Gastrocnemius medialis (tissue), 4 donors: Measurements from ENCODE around the gene ACSL1. TPM values are rescaled to one million over a fixed set of nuclear protein-coding genes. Genes with fewer than 3 reads are reported as not detected.

Experiments used
- ATAC-seq, 2 donors: fragments of 150-250 bp; one replicate each; pipeline ENCODE4 v1.9.1; 2016
- DNase-seq, 2 donors: peaks; one replicate each; pipeline ENCODE4 v3.0.0-alpha.2; 2019
- H3K27ac ChIP-seq, 4 donors: fragments of 200-600 bp; sonication (generic); 1 replicate in 1 of 4; 2 replicates in 3 of 4; pipeline ENCODE4 v1.5.1; 2016 to 2018; ENCODE audit warnings: mild to moderate bottlenecking in 2 of 4, moderate library complexity in 1 of 4
- H3K27me3 ChIP-seq, 3 donors: fragments of 200-600 bp; sonication (generic) in 2 of 3; 1 replicate in 1 of 3; 2 replicates in 2 of 3; pipeline versions ENCODE4 v1.5.1 to v1.6.0; 2016 to 2019; ENCODE audit warnings: mild to moderate bottlenecking in 1 of 3, moderate library complexity in 1 of 3
- H3K36me3 ChIP-seq, 2 donors: fragments of 200-600 bp; sonication (generic) in 1 of 2; one replicate each; pipeline ENCODE4 v1.5.1; 2017 to 2018
- H3K4me1 ChIP-seq, 2 donors: fragments of 200-600 bp; sonication (generic) in 1 of 2; one replicate each; pipeline ENCODE4 v1.5.1; 2016 to 2017; ENCODE audit warnings: mild to moderate bottlenecking in 2 of 2
- H3K4me3 ChIP-seq, 4 donors: fragments of 200-600 bp; sonication (generic) in 3 of 4; 1 replicate in 1 of 4; 2 replicates in 3 of 4; pipeline ENCODE4 v1.5.1; 2016 to 2019; ENCODE audit warnings: mild to moderate bottlenecking in 2 of 4
- H3K9me3 ChIP-seq, 3 donors: fragments of 200-600 bp; sonication (generic) in 2 of 3; 1 replicate in 1 of 3; 2 replicates in 2 of 3; pipeline ENCODE4 v1.5.1; 2016 to 2019
- POLR2A ChIP-seq, 2 donors: fragments of 450-650 bp; IDR thresholded peaks; one replicate each; pipeline ENCODE4 v1.6.1; 2017; ENCODE audit warnings: antibody characterized with exemption in 2 of 2, mild to moderate bottlenecking in 2 of 2, moderate library complexity in 2 of 2
- in situ Hi-C, 4 donors: fragments of 200-750 bp; cut with MboI; loops; one replicate each; pipeline versions ENCODE4 v1.15.0 to v1.8.0; 2017; ENCODE audit warnings: low sequenced_read_pairs in 4 of 4
- intact Hi-C: fragments of 100-400 bp; cut with DNase I; formaldehyde crosslinking; loops from one replicate; pipeline ENCODE4 v1.15.1; 2023; ENCODE audit warnings: low total_unique reads
- total RNA-seq, 4 donors: library from RNA; depleted of rRNA; stranded (reverse); fragments of >200 nt; gene quantifications; one replicate each; pipeline versions ENCODE4 v1.1.0 to v1.2.3, GENCODE V29; 2016
- TF ChIP-seq, protein P1 (sequence below), 5 experiments: fragments of 450-650 bp in 3 of 5; fragments of 200-600 bp in 2 of 5; sonication (generic) in 2 of 5; IDR thresholded peaks in 4 of 5; conservative IDR thresholded peaks in 1 of 5; 1 replicate in 4 of 5; 2 replicates in 1 of 5; pipeline ENCODE4 v1.5.1; 2016 to 2019; ENCODE audit warnings: antibody characterized with exemption in 5 of 5, mild to moderate bottlenecking in 3 of 5, moderate library complexity in 3 of 5

Gene ACSL1
- total RNA-seq, 4 donors from 2014 or later: 591 to 2,181 (median 1,316) TPM

DNA sequence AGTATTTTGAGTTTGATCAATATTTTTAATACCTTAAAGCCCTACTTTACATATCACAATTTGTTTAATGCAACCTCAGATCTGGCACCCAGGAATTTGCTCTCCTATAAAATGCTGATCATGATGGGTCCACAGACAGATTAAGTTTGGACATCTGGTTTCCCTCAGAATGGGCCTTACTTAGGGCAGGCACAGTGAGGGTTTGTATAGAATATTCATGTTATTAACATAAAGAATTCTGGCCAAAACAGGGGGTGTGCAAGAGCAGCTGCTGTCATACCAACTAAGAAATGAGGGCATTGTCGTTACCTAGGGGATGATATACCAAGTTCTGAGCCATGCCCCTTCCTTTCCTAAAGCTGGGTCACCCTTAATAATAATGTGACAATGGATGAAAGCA lies 54.4 kb downstream of the ACSL1 start:
- in situ Hi-C loops: loop anchor here in 1 of 4 donors (25.0 kb wide), 1 partner anchor 366 kb away; the partner anchor contains the start of gene SLC25A4
- TF ChIP-seq, protein P1, sequence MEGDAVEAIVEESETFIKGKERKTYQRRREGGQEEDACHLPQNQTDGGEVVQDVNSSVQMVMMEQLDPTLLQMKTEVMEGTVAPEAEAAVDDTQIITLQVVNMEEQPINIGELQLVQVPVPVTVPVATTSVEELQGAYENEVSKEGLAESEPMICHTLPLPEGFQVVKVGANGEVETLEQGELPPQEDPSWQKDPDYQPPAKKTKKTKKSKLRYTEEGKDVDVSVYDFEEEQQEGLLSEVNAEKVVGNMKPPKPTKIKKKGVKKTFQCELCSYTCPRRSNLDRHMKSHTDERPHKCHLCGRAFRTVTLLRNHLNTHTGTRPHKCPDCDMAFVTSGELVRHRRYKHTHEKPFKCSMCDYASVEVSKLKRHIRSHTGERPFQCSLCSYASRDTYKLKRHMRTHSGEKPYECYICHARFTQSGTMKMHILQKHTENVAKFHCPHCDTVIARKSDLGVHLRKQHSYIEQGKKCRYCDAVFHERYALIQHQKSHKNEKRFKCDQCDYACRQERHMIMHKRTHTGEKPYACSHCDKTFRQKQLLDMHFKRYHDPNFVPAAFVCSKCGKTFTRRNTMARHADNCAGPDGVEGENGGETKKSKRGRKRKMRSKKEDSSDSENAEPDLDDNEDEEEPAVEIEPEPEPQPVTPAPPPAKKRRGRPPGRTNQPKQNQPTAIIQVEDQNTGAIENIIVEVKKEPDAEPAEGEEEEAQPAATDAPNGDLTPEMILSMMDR (IDR thresholded peaks at IDR 0.05 in 4 of 5, conservative IDR thresholded peaks at IDR 0.05 in 1 of 5): no peak
- no peak for TF ChIP-seq POLR2A (IDR thresholded peaks at IDR 0.05)

DNA sequence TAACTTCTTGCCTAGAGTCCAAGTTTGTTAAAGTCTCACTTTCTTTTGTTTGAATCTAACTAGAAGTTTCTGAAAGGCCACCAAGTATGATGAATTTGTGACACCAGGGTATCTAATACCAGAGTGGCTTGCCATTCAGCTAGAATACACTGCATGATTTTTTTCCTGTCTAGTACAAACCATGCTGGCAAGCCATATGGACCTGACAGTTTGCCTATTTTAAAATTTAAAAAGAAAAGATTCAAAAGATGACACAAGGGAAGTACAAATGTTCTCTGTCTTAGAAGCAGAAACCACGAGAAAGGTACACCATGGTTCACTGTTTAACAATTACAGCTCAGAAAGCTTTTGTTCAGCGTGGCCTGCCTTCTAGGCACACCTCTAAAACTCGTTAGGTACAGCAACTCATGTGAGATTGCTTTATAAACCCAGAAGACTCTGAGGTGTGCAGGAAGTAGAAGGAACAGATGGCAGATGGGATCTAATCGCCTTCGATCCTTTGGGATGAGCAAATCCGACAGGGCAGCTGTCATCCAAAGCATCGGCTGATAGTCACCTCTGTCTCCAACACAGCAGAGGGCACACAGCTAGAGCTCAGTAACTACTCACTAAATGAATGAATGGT lies 56.5 kb downstream of the ACSL1 start:
- peak overlapping the region in 3 of 4 donors; percentile 33 to 83 (median 48) for H3K27ac ChIP-seq
- in situ Hi-C loops: loop anchor here in 1 of 4 donors (25.0 kb wide), 1 partner anchor 368 kb away; the partner anchor contains the start of gene SLC25A4
- DNase-seq: no peak
- ATAC-seq: no peak
- H3K9me3 ChIP-seq: no peaks in the 10 kb centered on the region
- TF ChIP-seq POLR2A (IDR thresholded peaks at IDR 0.05): no peak
- TF ChIP-seq, protein P1 (IDR thresholded peaks at IDR 0.05 in 4 of 5, conservative IDR thresholded peaks at IDR 0.05 in 1 of 5): no peak
- peaks cover 23 to 38% of the 10 kb centered on the region in 2 donors for H3K4me1 ChIP-seq
- intact Hi-C loops: loop anchor here (2.0 kb wide), 1 partner anchor 16 kb away; no protein-coding TSS in a partner anchor
- no peak overlapping the region for H3K4me3 ChIP-seq
- H3K36me3 ChIP-seq: peaks cover 13 to 100% of the 10 kb centered on the region in 2 donors
- H3K27me3 ChIP-seq: no peaks in the 10 kb centered on the region

More for the DNA sequence above, 54.4 kb downstream of the ACSL1 start:
- ATAC-seq: no peak
- intact Hi-C loops: no loop called here
- no peak for DNase-seq
- Histone ChIP-seq H3K27ac (peak overlapping the region in 1 of 4 donors; percentile 15), H3K4me3 (no peak overlapping the region), H3K4me1 (peaks cover 1 to 18% of the 10 kb centered on the region in 2 donors), H3K36me3 (peaks cover 12 to 100% of the 10 kb centered on the region in 2 donors), H3K27me3 (no peaks in the 10 kb centered on the region), H3K9me3 (no peaks in the 10 kb centered on the region)

DNA sequence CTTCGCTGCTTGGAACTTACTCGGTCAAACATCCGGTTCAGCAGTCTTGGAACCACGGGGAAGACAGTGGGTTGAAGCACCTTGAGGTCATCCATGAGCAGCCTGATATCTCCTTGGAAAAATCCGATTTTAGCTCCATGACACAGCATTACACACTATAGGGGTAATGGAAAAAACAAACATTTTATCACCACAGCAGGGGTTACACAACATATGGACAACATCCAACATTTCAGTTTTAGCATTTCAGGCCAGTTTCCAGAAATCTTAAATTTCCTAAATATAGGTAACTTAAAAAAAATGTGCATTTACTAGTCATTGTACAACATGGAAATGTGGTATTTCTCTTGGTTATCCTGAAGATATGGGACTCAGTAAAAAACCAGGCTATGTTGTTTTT lies 57.5 kb downstream of the ACSL1 start:
- Histone ChIP-seq H3K4me1 (peaks cover 32 to 46% of the 10 kb centered on the region in 2 donors), H3K36me3 (peaks cover 13 to 99% of the 10 kb centered on the region in 2 donors), H3K9me3 (no peaks in the 10 kb centered on the region), H3K27me3 (no peaks in the 10 kb centered on the region), H3K27ac (peak overlapping the region; percentile 33 to 83 (median 40)), H3K4me3 (no peak overlapping the region)
- intact Hi-C loops (loop anchor here (2.0 kb wide), 1 partner anchor 17 kb away; no protein-coding TSS in a partner anchor), in situ Hi-C loops (loop anchor here in 1 of 4 donors (25.0 kb wide), 1 partner anchor 369 kb away; the partner anchor contains the start of gene SLC25A4)
- no peak for DNase-seq
- no peak for ATAC-seq
- TF ChIP-seq POLR2A (IDR thresholded peaks at IDR 0.05): no peak
- TF ChIP-seq, protein P1 (IDR thresholded peaks at IDR 0.05 in 4 of 5, conservative IDR thresholded peaks at IDR 0.05 in 1 of 5): no peak

DNA sequence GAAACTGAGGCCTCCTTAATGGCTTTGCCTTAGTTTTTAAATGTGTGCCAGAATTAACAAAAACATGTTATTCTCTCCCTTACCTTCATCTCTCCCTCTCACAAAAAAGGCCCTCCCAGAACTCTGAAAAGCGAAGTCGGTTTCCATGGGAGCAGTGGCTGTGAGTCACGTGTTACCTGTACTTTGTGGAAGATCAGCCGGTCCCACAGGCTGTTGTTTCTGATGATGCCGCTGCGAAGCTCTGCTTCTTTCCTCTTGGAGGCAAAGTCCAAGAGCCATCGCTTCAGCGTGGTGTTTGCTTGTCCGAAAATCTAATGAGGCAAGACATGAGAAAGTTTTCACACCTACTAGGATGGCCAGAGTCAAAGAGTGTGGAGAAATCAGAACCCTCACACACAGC lies 59.3 kb downstream of the ACSL1 start:
- intact Hi-C loops: no loop called here
- Histone ChIP-seq H3K27ac (peak overlapping the region; percentile 66 to 83 (median 71)), H3K9me3 (no peaks in the 10 kb centered on the region), H3K4me1 (peaks cover 42 to 62% of the 10 kb centered on the region in 2 donors), H3K36me3 (peaks cover 16 to 99% of the 10 kb centered on the region in 2 donors), H3K27me3 (no peaks in the 10 kb centered on the region), H3K4me3 (no peak overlapping the region)
- TF ChIP-seq, protein P1 (IDR thresholded peaks at IDR 0.05 in 4 of 5, conservative IDR thresholded peaks at IDR 0.05 in 1 of 5): no peak
- no peak for TF ChIP-seq POLR2A (IDR thresholded peaks at IDR 0.05)
- DNase-seq (no peak), ATAC-seq (no peak)
- in situ Hi-C loops: loop anchor here in 1 of 4 donors (25.0 kb wide), 1 partner anchor 371 kb away; the partner anchor contains the start of gene SLC25A4
